K562 (cell line): Measurements from ENCODE around the gene ST6GAL1. TPM values are rescaled to one million over a fixed set of nuclear protein-coding genes. Genes with fewer than 3 reads are reported as not detected.

ENCODE experiments used
- BCL6 ChIP-seq: fragments of 250-450 bp; sonication (Bioruptor Pico); IDR thresholded peaks from 2 replicates; pipeline ENCODE4 v1.4.0; 2020
- DPF2 ChIP-seq: fragments of 450-650 bp; IDR thresholded peaks from 2 replicates; pipeline ENCODE4 v1.6.1; 2016
- EWSR1 ChIP-seq: fragments of 450-650 bp; IDR thresholded peaks from 2 replicates; pipeline ENCODE4 v1.6.1; 2018; ENCODE audit warnings: borderline replicate concordance, mild to moderate bottlenecking, low read depth, moderate library complexity; ENCODE audit not compliant: partially characterized antibody
- FOXK2 ChIP-seq, 2 experiments: fragments of 450-650 bp; IDR thresholded peaks in 1 of 2; conservative IDR thresholded peaks in 1 of 2; 2 replicates each; pipeline ENCODE4 v1.6.1; 2016; ENCODE audit warnings: low read depth in 2 of 2, mild to moderate bottlenecking in 1 of 2
- KDM1A ChIP-seq, 2 experiments: fragments of 450-650 bp; IDR thresholded peaks; 2 replicates each; pipeline ENCODE4 v1.6.1; 2016; ENCODE audit warnings: mild to moderate bottlenecking in 2 of 2
- MCM2 ChIP-seq: fragments of 450-650 bp; IDR thresholded peaks from 2 replicates; pipeline ENCODE4 v1.6.1; 2017; ENCODE audit warnings: low read depth, mild to moderate bottlenecking
- NCOA4 ChIP-seq: fragments of 450-650 bp; IDR thresholded peaks from 2 replicates; pipeline ENCODE4 v1.6.1; 2018; ENCODE audit warnings: mild to moderate bottlenecking; ENCODE audit not compliant: partially characterized antibody
- PRMT5 ChIP-seq: sonication (generic); formaldehyde crosslinking; IDR thresholded peaks from 2 replicates; pipeline ENCODE4 v1.5.0; 2020; ENCODE audit warnings: missing genetic modification reagents
- RAD51 ChIP-seq: fragments of 450-650 bp; IDR thresholded peaks from 2 replicates; pipeline ENCODE4 v1.7.1; 2016; ENCODE audit warnings: low read depth, mild to moderate bottlenecking, borderline replicate concordance
- SMAD3 ChIP-seq: fragments of 450-650 bp; formaldehyde crosslinking; conservative IDR thresholded peaks from 2 replicates; pipeline ENCODE4 v1.4.0; 2020; ENCODE audit warnings: mild to moderate bottlenecking
- TRIM24 ChIP-seq, 2 experiments: fragments of 450-650 bp; IDR thresholded peaks; 2 replicates each; pipeline ENCODE4 v1.6.1; 2016
- ZNF232 ChIP-seq: sonication (generic); formaldehyde crosslinking; IDR thresholded peaks from 2 replicates; pipeline ENCODE4 v1.8.0; 2022; ENCODE audit warnings: mild to moderate bottlenecking, missing genetic modification reagents
- ZNF79 ChIP-seq: fragments of 250-450 bp; sonication (Bioruptor Pico); IDR thresholded peaks from 2 replicates; pipeline ENCODE4 v1.4.0; 2020; ENCODE audit warnings: low read depth, mild to moderate bottlenecking, moderate library complexity
- polyA plus RNA-seq, 8 experiments: library from polyadenylated mRNA; depleted of rRNA in 4 of 8; stranded (reverse) in 5 of 8; unstranded in 3 of 8; fragments of >200 nt; fragmentation: Nextera tagmentation in 2 of 8; fragmentation: Illumina TruSeq in 1 of 8; extraction: Ambion mirVana in 2 of 8; extraction: Trizol in 1 of 8; gene quantifications; 2 replicates each; pipeline versions ENCODE4 v1.2.1 to v1.2.3, GENCODE V29; 2011 to 2014; ENCODE audit warnings: inconsistent platforms in 1 of 8, missing spikeins in 1 of 8
- total RNA-seq, 7 experiments: library from RNA; depleted of rRNA in 6 of 7; stranded (reverse); fragments of >200 nt in 6 of 7; fragmentation: Illumina TruSeq in 2 of 7; extraction: Trizol in 2 of 7; gene quantifications; 2 replicates each; pipeline versions ENCODE4 v1.2.1 to v1.2.3, GENCODE V29; 2011 to 2021; ENCODE audit warnings: low replicate concordance in 1 of 7
- TF ChIP-seq, protein P1 (sequence below): sonication (generic); formaldehyde crosslinking; IDR thresholded peaks from 2 replicates; pipeline ENCODE4 v1.8.0; 2022; ENCODE audit warnings: mild to moderate bottlenecking, missing genetic modification reagents
- TF ChIP-seq, protein P2 (sequence below), 2 experiments: fragments of 450-650 bp in 1 of 2; sonication (generic) in 1 of 2; formaldehyde crosslinking in 1 of 2; IDR thresholded peaks; 2 replicates each; pipeline versions ENCODE4 v1.7.1 to v1.9.0; 2016 to 2022; ENCODE audit warnings: inconsistent platforms in 1 of 2, mild to moderate bottlenecking in 1 of 2, missing genetic modification reagents in 1 of 2

The ST6GAL1 gene
- total and polyA plus RNA-seq, 9 of the 15 experiments (the other 6 are each of a cell fraction or from before 2014, with no cell fraction given) = 31.9 to 145 (median 71.0) TPM

DNA sequence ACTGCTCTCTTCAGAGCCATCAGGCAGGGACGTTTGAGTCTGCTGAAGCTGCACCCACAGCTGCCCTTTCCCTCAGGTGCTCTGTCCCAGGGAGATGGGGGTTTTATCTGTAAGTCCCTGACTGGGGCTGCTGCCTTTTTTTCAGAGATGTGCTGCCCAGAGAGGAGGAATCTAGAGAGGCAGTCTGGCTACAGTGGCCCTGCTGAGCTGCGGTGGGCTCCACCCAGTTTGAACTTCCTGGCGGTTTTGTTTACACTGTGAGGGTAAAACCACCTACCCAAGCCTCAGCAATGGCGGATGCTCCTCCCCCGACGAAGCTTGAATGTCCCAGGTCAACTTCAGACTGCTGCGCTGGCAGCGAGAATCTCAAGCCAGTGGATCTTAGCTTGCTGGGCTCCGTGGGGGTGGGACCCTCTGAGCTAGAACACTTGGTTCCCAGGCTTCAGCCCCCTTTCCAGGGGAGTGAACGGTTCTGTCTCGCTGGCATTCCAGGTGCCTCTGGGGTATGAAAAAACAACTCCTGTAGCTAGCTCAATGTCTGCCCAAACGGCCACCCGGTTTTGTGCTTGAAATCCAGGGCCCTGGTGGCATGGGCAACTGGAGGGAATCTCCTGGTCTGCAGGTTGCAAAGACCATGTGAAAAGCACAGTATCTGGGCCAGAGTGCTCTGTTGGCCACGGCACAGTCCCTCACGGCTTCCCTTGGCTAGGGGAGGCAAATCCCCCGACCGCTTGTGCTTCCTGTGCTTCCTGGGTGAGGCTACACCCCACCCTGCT lies 21.1 kb upstream of the ST6GAL1 start (continued):
- TF ChIP-seq, protein P1, sequence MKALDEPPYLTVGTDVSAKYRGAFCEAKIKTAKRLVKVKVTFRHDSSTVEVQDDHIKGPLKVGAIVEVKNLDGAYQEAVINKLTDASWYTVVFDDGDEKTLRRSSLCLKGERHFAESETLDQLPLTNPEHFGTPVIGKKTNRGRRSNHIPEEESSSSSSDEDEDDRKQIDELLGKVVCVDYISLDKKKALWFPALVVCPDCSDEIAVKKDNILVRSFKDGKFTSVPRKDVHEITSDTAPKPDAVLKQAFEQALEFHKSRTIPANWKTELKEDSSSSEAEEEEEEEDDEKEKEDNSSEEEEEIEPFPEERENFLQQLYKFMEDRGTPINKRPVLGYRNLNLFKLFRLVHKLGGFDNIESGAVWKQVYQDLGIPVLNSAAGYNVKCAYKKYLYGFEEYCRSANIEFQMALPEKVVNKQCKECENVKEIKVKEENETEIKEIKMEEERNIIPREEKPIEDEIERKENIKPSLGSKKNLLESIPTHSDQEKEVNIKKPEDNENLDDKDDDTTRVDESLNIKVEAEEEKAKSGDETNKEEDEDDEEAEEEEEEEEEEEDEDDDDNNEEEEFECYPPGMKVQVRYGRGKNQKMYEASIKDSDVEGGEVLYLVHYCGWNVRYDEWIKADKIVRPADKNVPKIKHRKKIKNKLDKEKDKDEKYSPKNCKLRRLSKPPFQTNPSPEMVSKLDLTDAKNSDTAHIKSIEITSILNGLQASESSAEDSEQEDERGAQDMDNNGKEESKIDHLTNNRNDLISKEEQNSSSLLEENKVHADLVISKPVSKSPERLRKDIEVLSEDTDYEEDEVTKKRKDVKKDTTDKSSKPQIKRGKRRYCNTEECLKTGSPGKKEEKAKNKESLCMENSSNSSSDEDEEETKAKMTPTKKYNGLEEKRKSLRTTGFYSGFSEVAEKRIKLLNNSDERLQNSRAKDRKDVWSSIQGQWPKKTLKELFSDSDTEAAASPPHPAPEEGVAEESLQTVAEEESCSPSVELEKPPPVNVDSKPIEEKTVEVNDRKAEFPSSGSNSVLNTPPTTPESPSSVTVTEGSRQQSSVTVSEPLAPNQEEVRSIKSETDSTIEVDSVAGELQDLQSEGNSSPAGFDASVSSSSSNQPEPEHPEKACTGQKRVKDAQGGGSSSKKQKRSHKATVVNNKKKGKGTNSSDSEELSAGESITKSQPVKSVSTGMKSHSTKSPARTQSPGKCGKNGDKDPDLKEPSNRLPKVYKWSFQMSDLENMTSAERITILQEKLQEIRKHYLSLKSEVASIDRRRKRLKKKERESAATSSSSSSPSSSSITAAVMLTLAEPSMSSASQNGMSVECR (CRISPR knock-in tag) = 0 out of 2 replicates have a peak, but pooled peaks have one; percentile 32
- TF ChIP-seq NCOA4 (no peak), ZNF79 (CRISPR knock-in tag) (no peak), PRMT5 (CRISPR knock-in tag) (no peak), KDM1A (IDR thresholded peaks at IDR 0.05) (no peak), FOXK2 (conservative IDR thresholded peaks at IDR 0.05 in 1 of 2, IDR thresholded peaks at IDR 0.05 in 1 of 2; ENCODE audit: low read depth in 2 of 2) (peak; percentile 48 to 57; a peak in 2 of 4 replicates), MCM2 (no peak), TRIM24 (IDR thresholded peaks at IDR 0.05) (peak; percentile 60 to 71; a peak in 2 of 4 replicates), DPF2 (peak; percentile 37; the same call in 1 of the 2 replicates), SMAD3 (no peak), ZNF232 (CRISPR knock-in tag) (no peak), BCL6 (CRISPR knock-in tag) (no peak), RAD51 (no peak), EWSR1 (no peak)
- TF ChIP-seq, protein P2, sequence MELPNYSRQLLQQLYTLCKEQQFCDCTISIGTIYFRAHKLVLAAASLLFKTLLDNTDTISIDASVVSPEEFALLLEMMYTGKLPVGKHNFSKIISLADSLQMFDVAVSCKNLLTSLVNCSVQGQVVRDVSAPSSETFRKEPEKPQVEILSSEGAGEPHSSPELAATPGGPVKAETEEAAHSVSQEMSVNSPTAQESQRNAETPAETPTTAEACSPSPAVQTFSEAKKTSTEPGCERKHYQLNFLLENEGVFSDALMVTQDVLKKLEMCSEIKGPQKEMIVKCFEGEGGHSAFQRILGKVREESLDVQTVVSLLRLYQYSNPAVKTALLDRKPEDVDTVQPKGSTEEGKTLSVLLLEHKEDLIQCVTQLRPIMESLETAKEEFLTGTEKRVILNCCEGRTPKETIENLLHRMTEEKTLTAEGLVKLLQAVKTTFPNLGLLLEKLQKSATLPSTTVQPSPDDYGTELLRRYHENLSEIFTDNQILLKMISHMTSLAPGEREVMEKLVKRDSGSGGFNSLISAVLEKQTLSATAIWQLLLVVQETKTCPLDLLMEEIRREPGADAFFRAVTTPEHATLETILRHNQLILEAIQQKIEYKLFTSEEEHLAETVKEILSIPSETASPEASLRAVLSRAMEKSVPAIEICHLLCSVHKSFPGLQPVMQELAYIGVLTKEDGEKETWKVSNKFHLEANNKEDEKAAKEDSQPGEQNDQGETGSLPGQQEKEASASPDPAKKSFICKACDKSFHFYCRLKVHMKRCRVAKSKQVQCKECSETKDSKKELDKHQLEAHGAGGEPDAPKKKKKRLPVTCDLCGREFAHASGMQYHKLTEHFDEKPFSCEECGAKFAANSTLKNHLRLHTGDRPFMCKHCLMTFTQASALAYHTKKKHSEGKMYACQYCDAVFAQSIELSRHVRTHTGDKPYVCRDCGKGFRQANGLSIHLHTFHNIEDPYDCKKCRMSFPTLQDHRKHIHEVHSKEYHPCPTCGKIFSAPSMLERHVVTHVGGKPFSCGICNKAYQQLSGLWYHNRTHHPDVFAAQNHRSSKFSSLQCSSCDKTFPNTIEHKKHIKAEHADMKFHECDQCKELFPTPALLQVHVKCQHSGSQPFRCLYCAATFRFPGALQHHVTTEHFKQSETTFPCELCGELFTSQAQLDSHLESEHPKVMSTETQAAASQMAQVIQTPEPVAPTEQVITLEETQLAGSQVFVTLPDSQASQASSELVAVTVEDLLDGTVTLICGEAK (IDR thresholded peaks at IDR 0.05) = 0 out of 2 replicates have a peak, but pooled peaks have one; percentile 19
- TF ChIP-seq, protein P2 (CRISPR knock-in tag; IDR thresholded peaks at IDR 0.05) = no peak
